HuH-7.5 (cell line): ENCODE results near the gene MX2.
"Not testable (repeated sequence)": the region's sequence is repeated elsewhere in the genome, so short reads cannot be mapped to it uniquely, and the experiment has no call there.

ENCODE experiments used
- DNase-seq: peaks from one replicate; pipeline ENCODE4 v3.0.0; 2011; ENCODE audit warnings: low spot score

The MX2 gene

GRCh38 chr21:41387042-41387819, 25.4 kb downstream of the MX2 start:
- DNase-seq, result no peak

- no peak for DNase-seq
Observed at GRCh38 chr21:41387824-41388223, 26.0 kb downstream of the MX2 start.

- DNase-seq, result no peak
Observed at GRCh38 chr21:41388259-41388658, 26.4 kb downstream of the MX2 start.

GRCh38 chr21:41390043-41390639, 28.3 kb downstream of the MX2 start:
- no peak for DNase-seq

GRCh38 chr21:41393876-41394465, 32.1 kb downstream of the MX2 start:
- DNase-seq, result no peak

- DNase-seq, result no peak
Observed at GRCh38 chr21:41396558-41397075, 34.8 kb downstream of the MX2 start.

- no peak for DNase-seq
Observed at GRCh38 chr21:41397471-41397891, 35.7 kb downstream of the MX2 start.

- no peak for DNase-seq
Observed at GRCh38 chr21:41398251-41398650, 36.4 kb downstream of the MX2 start.

- DNase-seq, result no peak
Observed at GRCh38 chr21:41398831-41399230, 37.0 kb downstream of the MX2 start.

- no peak for DNase-seq
Observed at GRCh38 chr21:41399246-41399800, 37.5 kb downstream of the MX2 start.

GRCh38 chr21:41402231-41402630, 40.4 kb downstream of the MX2 start:
- no peak for DNase-seq

- no peak for DNase-seq
Observed at GRCh38 chr21:41402796-41403195, 41.0 kb downstream of the MX2 start.

GRCh38 chr21:41403331-41403730, 41.5 kb downstream of the MX2 start:
- no peak for DNase-seq

GRCh38 chr21:41403966-41404365, 42.1 kb downstream of the MX2 start:
- no peak for DNase-seq

GRCh38 chr21:41405321-41405720, 43.5 kb downstream of the MX2 start:
- DNase-seq, result no peak

GRCh38 chr21:41406340-41406739, 44.5 kb downstream of the MX2 start:
- no peak for DNase-seq

GRCh38 chr21:41407541-41408460, 46.0 kb downstream of the MX2 start:
- DNase-seq, result no peak

GRCh38 chr21:41410361-41410760, 48.5 kb downstream of the MX2 start:
- DNase-seq, result no peak

GRCh38 chr21:41410767-41411448, 49.1 kb downstream of the MX2 start:
- DNase-seq, result no peak

- DNase-seq, result no peak
Observed at GRCh38 chr21:41411449-41412089, 49.7 kb downstream of the MX2 start.

GRCh38 chr21:41417505-41417904, 55.7 kb downstream of the MX2 start:
- DNase-seq, result not testable (repeated sequence)
